GM18868 (cell line): ENCODE results near the gene GOLGA8J.
"Not testable (repeated sequence)": the region's sequence is repeated elsewhere in the genome, so short reads cannot be mapped to it uniquely, and the experiment has no call there.

Source experiments
- ATAC-seq: cut with Tn5 transposase; IDR thresholded peaks from one replicate; pipeline ENCODE4 v1.9.1; 2021; ENCODE audit warnings: mild to moderate bottlenecking, moderate library complexity; ENCODE audit not compliant: unreplicated experiment

Gene GOLGA8J, protein sequence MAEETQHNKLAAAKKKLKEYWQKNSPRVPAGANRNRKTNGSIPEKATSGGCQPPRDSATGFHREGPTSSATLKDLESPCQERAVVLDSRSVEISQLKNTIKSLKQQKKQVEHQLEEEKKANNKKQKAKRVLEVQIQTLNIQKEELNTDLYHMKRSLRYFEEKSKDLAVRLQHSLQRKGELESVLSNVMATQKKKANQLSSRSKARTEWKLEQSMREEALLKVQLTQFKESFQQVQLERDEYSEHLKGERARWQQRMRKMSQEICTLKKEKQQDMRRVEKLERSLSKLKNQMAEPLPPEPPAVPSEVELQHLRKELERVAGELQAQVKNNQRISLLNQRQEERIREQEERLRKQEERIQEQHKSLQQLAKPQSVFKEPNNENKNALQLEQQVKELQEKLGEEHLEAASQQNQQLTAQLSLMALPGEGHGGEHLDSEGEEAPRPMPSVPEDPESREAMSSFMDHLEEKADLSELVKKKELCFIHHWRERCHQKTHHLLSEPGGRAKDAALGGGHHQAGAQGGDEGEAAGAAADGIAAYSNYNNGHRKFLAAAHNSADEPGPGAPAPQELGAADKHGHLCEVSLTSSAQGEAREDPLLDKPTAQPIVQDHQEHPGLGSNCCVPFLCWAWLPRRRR

DNA sequence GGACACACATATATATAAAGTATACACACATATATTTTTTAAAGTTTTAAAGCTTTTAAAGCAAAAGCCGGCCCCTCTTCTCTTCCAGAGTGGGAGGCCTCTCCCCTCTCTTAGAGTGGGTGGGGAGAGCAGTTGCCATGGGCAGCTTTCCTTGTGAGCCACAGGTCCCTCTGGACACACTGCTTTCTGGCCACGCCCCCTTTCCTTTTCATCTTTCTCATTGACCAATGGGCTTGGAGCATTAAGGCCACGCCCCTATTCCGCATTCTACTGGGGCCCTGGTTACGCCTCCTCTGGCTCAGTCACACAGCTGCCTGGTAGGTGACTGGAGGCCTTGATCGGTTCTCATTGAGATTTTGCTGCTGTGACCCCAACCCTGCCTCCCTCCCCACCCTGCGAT, at the start of gene GOLGA8J:
TSS of gene GOLGA8J (plus strand) at position 301 of the 400 bp plus-strand sequence. CDS start at position 399, 98 bp downstream.
- ATAC-seq = not testable (repeated sequence)

- ATAC-seq = no peak
Measured at GRCh38 chr15:30033211-30033610, 49.5 kb upstream of the GOLGA8J start.

- no peak for ATAC-seq
Measured at GRCh38 chr15:30033763-30034162, 49.0 kb upstream of the GOLGA8J start.

- no peak for ATAC-seq
Measured at GRCh38 chr15:30036036-30036703, 46.6 kb upstream of the GOLGA8J start.

DNA sequence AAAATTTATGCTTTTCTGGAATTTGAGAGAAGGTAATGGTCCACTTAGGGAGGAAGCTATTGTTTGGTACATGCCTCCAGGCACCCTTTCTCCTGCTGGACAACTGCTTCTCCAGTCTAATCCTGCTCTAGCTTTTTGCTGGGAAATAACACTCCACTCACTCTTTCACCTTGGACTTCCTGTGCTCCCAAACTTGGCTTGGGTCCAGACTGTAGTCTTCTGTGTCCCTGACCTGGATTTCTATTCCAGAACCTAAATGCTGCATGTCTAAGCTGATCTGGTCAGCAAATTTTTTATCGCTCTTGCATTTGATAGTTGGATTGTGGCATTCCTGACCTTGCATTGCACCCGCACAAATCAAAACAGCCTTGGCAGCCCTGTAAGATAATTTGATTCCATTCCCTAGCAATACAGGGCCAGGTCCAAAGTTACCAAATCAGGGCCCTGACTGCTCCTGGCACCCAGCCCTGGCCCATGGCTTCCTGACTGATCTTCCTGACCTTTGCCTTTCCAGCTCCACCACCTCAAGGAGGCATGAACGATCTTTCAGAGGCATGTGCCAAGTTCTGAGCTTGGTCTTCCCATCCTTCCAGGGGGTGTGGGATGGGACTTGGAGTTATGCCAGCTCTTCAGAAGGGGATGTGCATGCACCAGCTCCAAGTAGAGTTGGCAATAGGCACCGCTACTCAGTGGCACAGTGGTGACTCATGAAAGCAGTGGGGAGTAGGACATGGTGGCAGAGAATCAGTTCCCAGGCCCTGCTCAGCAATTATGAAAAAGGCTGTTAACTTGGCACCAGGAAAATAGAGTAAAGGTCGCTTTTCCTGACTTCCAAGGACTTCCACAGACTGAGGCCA, 43.9 kb upstream of the GOLGA8J start:
- no peak for ATAC-seq

- ATAC-seq = no peak
Measured at GRCh38 chr15:30041868-30042267, 40.9 kb upstream of the GOLGA8J start.

DNA sequence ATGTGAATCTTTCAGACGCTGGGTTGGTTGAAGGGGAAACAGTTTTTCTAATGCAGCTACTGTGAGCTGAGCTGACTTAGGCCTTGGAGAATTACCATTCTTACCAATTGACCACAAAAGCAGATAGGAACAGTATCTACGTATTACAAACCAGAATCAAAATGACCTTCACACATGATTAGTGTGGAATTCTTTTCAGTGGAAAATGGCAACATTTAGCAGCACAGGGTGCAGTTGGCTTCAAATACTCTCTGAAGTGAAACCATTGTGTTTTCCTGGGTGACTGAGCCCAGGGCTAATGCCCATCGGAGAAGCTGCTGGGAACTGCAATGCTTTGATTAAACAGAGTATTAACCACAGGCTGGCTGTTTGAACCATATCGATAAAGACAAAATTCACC, 40.2 kb upstream of the GOLGA8J start:
- ATAC-seq = no peak

DNA sequence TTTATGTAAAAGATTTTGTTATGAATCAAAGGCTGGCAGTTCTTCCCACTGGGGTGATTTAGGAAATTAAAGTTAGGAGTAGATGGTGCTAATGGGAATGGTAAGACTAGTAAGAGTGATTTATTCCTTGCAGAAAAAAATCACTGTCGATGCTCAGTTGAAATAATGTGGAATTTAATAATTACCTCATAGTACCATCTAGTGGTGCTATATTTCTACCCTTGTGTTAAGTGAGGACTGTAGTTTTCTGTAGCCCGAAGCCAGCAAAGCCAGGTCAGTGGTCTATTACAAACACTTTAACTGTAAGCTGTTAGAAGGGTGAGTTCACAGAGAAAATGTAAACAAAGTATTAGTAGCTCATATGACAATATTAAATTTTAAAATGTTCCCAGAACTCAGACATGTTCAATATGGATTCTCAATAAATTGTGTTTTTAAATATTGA, 39.5 kb upstream of the GOLGA8J start:
- ATAC-seq = no peak

DNA sequence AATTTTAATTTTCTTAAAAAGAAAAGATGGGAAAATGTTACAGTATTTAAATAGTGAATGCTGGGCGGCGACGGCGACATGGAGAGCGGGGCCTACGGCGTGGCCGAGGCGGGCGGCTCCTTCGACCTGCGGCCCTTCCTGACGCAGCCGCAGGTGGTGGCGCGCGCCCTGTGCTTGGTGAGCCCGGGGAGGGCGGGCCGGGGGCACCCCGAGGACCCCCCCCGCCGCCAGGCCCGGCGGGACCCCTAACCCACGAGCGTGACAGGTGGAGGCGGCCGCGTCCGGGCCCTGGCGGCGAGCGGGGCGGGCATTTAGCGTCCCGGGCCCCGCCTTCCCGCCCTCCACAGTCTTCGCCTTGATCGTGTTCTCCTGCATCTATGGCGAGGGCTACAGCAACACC, 38.4 kb upstream of the GOLGA8J start:
- ATAC-seq = no peak

- not testable (repeated sequence) for ATAC-seq
Measured at GRCh38 chr15:30044826-30045225, 37.9 kb upstream of the GOLGA8J start.

DNA sequence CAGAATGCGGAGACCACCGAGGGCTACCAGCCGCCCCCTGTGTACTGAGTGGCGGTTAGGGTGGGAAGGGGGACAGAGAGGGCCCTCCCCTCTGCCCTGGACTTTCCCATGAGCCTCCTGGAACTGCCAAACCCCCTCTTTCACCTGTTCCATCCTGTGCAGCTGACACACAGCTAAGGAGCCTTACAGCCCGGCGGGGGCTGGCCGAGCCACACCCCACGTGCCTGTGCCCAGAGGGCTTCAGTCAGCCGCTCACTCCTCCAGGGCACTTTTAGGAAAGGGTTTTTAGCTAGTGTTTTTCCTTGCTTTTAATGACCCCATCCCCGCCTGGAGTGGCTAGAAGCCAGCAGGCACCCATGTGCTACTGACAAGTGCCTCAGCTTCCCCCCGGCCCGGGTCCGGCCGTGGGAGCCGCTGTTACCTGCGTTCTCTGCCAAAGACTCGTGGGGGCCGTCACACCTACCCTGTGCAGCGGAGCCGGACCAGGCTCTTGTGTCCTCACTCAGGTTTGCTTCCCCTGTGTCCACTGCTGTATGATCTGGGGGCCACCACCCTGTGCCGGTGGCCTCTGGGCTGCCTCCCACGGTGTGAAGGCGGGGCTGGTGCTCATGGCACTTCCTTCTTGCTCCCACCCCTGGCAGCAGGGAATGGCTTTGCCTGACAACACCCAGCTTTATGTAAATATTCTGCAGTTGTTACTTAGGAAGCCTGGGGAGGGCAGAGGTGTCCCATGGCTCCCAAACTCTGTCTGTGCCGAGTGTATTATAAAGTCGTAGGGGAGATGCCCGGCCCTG, 37.3 kb upstream of the GOLGA8J start:
- ATAC-seq = not testable (repeated sequence)

- ATAC-seq = no peak
Measured at GRCh38 chr15:30046430-30046829, 36.3 kb upstream of the GOLGA8J start.

DNA sequence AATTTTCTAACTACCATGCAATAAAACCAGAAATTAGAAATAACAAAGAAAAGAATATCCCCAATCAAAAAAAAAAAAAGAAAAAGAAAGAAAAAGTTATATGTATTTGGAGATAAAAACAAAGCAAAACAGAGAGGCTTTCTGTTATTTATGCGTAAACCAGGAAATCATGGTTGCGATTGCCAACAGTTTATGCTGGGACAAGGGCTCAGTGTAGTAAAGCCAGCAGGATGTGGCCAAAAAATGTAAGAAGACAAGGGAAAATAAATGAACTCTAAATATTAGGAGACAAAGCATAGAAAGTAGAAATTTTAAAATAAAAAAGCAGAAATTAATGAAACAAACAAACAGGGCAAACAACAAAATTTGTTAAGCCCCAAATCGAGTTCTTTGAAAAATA, 27.2 kb upstream of the GOLGA8J start:
- no peak for ATAC-seq

GRCh38 chr15:30056166-30056565, 26.6 kb upstream of the GOLGA8J start:
- no peak for ATAC-seq

GRCh38 chr15:30059771-30060170, 23.0 kb upstream of the GOLGA8J start:
- ATAC-seq = no peak

GRCh38 chr15:30062881-30063280, 19.9 kb upstream of the GOLGA8J start:
- ATAC-seq = no peak

- ATAC-seq = no peak
Measured at GRCh38 chr15:30063835-30064546, 18.8 kb upstream of the GOLGA8J start.

DNA sequence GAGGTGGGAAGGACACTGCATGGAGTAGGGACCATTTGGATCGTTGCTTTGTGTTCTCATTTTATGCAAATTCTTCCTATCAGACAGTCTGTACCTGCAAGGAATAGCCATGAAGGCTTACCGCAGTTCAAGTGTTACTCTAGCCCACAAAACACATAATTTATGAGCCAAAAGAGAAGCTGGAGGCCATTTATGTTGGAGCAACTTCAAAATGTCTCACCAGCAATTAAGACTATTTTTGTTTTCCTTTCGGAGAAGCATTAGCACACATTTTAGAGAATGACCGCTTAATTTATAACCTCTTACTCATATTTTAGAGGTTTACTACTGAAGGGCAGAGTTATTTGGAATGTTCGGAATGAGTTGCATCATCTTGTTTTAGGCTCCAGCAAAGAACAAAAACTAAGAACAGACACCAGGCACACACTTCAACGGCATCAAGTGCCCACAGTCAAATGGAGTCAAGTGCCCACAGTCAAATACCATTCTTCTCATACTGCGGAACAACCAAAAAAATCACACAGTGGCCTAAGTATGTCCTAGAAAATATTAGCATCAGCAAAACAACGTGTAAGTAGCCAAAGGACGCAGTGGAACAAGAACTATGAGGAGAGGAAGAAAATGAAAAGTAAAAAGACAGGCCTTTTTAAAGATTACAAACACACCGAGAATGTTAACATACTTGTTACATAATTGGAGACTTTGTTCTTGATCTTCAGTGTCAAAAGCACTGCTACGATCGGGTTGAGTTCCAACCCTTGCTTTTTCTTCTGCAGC, 17.5 kb upstream of the GOLGA8J start:
- no peak for ATAC-seq

- no peak for ATAC-seq
Measured at GRCh38 chr15:30068326-30068725, 14.4 kb upstream of the GOLGA8J start.
